Left cardiac atrium (tissue), 4 donors: ENCODE data around the gene RHEX. TPM values are rescaled to one million over a fixed set of nuclear protein-coding genes. Genes with fewer than 3 reads are reported as not detected.
"Not testable (repeated sequence)": the region's sequence is repeated elsewhere in the genome, so short reads cannot be mapped to it uniquely, and the experiment has no call there.

Source experiments
- ATAC-seq, 2 donors: fragments of 200-7000 bp; cut with Tn5 transposase; one replicate each; pipeline ENCODE4 v1.9.1; 2020; ENCODE audit warnings: mild to moderate bottlenecking in 2 of 2, moderate library complexity in 2 of 2
- DNase-seq: peaks from one replicate; pipeline ENCODE4 v3.0.0-alpha.2; 2020
- intact Hi-C, 2 donors: fragments of 100-400 bp; cut with DNase I; formaldehyde crosslinking; loops; one replicate each; pipeline versions ENCODE4 v1.14.1 to v1.15.1; 2022 to 2023
- total RNA-seq, 2 donors: library from RNA; stranded (reverse); fragmentation: NEBNext Ultra II Directional; extraction: Animal tissue kit (Norgen Biotek cat#: 25700); gene quantifications; one replicate each; pipeline ENCODE4 v1.2.1, GENCODE V29; 2021
- donor health status: DM: no; HTN: yes; CAD: no.
- donor health status: DM: no; HTN: yes; CAD: no; lungs with severe emphysema.
- donor health status: DM: yes; HTN: yes; CAD: no.
- donor health status: Dilated cardiomyopathy.

RHEX gene
- total RNA-seq, 2 donors from 2014 or later = 0.71 to 1.8 TPM

DNA sequence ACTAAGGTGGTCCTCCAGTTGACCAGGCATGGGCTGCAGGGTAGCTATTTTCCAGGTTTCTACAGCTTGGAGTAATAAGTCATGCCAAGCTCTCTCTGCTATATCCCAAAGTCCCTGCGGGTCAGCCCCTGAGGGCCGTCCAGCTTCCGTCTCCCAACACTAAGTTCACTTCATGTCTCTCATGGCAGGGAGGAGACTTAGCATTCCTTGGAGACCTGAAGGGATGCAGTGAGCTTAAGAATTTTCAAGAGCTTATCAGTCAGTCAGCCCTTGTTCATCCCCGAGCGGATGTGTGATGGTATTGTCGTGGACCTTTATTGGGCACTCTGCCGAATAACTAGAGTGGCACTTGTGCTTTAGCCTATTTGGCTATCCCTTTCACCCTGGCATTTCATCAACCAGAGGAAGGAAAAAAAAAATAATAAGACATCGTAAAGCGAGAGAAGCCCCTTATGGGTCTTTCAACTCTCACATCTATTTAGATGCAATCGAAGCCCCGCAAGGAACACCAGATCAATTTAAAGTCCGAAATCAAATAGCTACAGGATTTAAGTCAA, 2.2 kb downstream of the RHEX start:
- ATAC-seq, DNase-seq, intact Hi-C loops: not testable (repeated sequence)

DNA sequence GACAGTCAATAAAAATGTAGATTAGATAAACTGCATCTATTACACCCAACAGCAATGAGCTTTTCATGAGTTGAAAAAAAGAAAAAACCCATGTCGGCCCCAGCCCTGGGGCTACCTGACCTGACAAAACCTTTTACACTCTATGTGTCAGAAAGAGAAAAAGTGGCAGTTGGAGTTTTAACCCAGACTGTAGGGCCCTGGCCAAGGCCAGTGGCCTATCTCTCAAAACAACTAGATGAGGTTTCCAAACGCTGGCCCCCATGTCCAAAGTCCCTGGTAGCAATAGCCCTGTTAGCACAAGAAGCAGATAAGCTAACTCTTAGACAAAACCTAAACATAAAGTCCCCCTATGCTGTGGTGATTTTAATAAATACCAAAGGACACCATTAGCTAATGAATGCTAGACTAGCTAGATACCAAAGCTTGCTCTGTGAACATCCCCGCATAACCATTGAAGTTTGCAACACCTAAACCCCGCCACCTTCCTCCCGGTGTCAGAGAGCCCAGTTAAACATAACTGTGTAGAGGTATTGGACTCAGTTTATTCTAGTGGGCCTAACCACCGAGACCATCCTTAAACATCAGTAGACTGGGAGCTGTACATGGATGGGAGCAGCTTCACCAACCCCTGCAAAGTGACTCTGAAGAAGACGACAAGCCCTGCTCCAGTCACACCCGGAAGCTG, 2.8 kb downstream of the RHEX start:
- ATAC-seq, intact Hi-C loops, DNase-seq: not testable (repeated sequence)

DNA sequence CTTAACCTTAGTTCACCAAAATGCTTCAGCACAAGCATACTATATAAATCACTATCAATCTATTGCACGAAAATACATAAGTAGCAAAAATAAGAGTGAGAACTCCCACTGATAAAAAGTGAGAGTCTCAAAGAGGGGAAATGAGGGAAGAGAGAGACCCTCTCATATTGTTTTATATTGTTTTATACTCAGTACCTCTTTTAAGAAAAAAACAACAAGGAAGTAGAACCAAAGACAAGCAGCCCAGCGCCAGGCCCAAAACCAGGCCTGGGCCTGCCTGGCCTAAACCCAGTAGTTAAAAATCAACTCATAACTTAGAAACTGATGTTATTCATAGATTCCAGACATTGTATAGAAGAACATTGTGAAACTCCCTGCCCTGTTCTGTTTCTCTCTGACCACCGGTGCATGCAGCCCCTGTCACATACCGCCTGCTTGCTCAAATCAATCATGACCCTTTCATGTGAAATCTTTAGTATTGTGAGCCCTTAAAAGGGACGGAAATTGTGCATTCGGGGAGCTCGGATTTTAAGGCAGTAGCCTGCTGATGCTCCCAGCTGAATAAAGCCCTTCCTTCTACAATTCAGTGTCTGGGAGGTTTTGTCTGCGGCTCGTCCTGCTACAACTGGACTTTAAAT, 5.4 kb downstream of the RHEX start:
- DNase-seq, ATAC-seq, intact Hi-C loops: not testable (repeated sequence)

DNA sequence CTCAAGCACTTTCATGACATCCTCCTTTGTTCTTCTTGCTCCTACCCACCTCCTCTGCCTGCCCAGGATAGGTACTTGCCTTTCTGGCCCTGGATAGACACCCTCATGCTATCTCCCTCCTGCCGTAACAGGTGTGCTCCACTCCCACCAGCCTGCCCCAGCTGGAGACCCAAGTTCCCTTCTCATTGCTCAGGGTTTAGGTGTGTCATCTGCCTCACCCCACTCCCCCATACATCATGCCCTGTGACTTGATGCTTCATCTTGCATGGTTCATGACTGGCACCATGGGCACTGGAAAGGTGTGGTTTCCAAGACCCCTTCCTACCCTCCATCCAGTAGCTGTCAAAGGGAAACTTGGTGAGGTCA, 5.9 kb downstream of the RHEX start:
- intact Hi-C loops = no loop called here
- DNase-seq = no peak
- no peak for ATAC-seq

DNA sequence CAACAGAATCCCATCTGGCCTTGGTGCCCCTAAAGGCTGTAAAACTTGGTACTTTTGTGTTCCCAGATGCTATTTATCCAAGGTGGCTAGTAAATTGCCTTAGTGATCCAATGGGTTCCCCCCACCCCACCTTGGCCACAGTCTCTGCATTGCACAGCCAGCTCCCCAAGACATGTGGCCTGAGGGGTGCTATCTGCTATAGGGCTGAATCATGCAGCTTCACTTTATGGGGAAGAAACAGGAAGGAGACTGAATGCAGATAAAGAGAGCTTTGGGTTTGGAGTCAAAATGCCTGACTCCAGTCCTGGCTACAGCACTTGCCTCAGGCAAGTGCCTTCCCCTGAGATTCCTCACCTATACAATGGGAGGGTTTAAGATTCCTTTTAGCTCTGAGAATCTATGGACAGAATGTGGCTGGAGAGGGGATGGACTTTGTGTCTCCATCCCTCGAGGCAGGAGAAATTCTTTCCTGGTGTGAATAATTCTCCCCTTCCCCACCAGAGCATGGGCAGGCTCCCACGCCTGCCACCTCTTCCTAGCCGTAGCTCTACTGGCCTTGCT, 6.5 kb downstream of the RHEX start:
- ATAC-seq (no peak), DNase-seq (no peak)
- intact Hi-C loops = no loop called here

DNA sequence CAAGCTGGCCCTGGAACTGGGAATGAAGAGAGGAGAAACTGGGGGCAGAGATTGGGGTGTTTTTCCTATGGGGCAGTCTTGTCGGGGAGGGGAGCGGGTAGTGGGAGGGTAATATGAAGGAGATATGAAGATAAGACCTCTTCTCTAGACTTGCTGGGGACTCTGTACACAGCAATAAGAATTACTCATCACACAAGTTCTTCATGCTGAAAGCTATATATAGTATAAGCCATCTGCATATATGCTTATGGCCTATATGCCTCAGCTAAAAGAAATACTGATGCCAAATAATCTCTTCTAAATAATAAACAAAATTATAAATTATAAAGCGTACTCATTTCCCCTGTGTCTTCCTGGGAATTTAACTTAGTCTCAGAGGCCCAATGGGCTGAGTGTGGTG, 7.9 kb downstream of the RHEX start:
- ATAC-seq = no peak
- intact Hi-C loops = no loop called here
- DNase-seq = no peak

DNA sequence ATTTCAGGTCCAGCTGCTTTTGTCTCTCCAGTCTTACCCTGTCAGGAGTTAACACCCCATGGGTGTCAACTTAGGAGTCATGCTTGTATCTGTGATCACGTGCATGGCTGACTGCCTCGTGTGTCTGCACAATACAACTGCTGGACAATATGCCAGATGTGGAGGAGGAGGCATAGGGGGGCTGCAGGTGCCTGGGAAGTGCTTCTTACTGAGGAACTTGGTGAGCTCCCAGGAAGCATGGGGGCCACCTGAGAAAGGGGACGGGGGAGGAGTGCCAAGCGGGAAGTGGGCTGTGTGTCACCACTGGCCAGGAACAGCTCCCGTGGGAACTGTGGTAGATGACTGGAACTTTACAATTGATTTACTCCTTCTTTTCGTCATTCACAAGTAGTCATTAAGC, 9.5 kb downstream of the RHEX start:
- intact Hi-C loops = no loop called here
- DNase-seq (no peak), ATAC-seq (no peak)

DNA sequence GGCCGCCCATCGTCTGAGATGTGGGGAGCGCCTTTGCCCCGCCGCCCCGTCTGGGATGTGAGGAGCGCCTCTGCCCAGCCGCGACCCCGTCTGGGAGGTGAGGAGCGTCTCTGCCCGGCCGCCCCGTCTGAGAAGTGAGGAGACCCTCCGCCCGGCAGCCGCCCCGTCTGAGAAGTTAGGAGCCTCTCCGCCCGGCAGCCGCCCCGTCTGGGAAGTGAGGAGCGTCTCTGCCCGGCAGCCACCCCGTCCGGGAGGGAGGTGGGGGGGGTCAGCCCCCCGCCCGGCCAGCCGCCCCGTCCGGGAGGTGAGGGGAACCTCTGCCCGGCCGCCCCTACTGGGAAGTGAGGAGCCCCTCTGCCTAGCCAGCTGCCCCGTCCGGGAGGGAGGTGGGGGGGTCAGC, 11.0 kb downstream of the RHEX start:
- intact Hi-C loops, DNase-seq, ATAC-seq: not testable (repeated sequence)

DNA sequence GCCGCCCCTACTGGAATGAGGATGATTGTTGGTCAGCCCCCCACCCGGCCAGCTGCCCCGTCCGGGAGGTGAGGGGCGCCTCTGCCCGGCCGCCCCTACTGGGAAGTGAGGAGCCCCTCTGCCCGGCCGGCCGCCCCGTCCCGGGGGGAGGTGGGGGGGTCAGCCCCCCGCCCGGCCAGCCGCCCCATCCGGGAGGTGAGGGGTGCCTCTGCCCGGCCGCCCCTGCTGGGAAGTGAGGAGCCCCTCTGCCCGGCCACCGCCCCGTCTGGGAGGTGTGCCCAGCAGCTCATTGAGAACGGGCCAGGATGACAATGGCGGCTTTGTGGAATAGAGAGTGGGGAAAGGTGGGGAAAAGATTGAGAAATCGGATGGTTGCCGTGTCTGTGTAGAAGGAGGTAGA, 11.5 kb downstream of the RHEX start:
- ATAC-seq = not testable (repeated sequence)

DNA sequence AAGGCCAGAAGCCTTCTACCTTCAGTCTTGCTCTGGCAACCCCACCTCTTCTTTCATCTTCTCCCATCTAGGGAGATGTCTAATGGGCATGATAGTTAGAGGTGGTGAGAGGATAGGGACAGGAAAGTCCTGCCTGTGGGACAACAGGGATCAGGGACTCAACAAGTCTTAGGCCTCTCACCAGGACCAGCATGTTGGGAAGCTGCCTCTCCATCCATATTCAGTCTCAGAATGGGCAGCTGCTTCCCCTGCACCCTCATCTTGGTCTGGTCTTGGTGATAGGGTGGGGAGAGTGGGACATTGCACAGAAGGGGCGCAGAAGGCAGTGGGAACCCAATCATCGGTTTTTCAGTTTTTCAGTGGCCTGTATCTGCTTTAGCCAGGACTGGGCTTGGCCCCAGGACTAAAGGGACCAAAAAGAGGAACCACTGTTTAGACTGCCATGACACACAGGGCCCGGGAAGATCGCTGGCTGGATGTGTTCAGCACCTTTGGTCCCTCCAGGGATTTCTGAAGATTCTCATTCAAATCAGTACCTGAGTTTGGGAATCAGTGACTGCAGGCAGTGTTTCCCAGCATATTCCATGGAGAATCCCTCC, 12.7 kb downstream of the RHEX start:
- no peak for ATAC-seq
- intact Hi-C loops = no loop called here
- no peak for DNase-seq

More for the DNA sequence above, 11.5 kb downstream of the RHEX start:
- DNase-seq, intact Hi-C loops: not testable (repeated sequence)

DNA sequence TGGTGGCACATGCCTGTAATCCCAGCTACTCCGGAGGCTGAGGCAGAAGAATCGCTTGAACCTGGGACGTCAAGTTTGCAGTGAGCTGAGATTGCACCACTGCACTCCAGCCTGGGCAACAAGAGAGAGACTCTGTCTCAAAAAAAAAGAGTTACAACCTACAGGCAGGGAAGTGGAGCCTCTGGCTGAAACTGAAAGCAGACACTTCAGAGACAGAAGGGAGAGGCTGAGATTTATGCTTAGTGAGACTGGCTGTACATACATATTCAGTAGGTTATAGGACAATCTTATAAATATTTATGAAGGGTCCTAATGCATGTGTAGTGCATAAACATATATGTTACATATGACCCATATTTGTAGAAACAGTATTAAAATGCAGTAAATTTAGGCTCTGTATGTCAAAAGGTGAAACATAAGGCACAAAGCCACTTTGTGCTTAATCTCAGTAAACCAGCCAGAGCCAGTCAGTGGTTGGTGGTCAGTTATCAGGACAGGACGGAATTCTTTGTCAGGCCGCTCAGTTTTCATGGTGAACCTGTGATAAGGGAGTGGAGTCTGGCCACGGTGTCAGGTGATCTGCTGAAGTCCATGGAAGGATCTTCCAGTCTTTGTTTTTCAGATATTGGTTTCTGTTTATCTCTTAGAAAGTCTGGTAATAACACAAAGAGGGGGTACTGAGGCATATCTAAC, 13.7 kb downstream of the RHEX start:
- peak in 1 of 2 donors; percentile 49 for ATAC-seq
- DNase-seq = no peak
- intact Hi-C loops = no loop called here

DNA sequence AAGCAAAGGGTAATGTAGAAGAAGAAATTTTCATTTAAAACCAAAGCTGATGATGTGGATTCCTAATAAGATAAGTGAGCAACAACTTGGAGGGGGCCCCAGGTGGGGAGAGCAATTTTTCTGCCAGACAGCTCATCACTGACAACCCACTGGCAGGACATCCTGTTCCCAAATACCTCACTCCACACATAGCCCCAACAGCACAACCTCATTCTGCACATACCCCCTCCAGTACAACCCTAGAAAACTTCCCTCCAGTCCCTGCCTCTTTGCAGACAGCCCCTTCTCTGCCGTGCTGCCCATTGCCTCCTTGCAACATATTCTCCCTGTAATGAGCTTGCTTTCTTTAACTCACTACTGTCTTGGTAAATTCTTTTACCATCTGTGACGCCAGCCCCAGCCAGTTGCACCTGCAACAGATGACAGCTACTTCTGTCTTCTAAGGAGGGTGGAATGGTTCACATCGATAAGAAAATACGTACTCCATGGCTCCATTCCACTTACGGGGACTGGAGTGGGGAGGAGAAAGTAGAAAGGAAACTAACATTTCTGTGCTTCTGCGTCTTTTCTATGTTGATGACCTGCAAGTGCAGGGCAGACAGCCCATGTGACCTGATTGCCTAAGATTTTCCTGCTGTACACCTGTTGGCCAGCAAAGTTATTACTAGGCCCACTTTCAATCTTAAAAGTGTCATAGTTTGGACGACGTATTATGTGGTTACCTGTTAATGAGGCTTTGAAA, 14.7 kb downstream of the RHEX start:
- intact Hi-C loops = no loop called here
- peak; percentile 84 to 89 for ATAC-seq
- DNase-seq = no peak

DNA sequence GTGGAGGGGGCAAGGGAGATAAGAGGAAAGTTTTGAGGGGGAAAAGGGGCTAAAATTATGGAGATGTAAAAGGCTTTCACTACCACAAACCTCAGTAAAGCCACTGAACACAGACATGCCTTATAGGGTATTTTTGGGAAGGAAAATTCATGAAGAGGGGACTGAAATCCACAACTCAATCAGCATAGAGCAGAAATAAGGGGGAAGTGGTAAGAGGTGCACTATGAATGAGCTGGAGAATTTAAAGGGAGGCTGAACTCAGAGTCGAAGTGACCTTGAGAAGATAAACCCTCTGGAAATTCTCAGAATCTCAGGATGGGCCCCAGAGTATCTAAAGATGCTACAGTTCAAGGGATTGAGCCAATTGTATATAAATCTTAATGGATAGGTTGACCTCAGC, 15.3 kb downstream of the RHEX start:
- intact Hi-C loops = no loop called here

DNA sequence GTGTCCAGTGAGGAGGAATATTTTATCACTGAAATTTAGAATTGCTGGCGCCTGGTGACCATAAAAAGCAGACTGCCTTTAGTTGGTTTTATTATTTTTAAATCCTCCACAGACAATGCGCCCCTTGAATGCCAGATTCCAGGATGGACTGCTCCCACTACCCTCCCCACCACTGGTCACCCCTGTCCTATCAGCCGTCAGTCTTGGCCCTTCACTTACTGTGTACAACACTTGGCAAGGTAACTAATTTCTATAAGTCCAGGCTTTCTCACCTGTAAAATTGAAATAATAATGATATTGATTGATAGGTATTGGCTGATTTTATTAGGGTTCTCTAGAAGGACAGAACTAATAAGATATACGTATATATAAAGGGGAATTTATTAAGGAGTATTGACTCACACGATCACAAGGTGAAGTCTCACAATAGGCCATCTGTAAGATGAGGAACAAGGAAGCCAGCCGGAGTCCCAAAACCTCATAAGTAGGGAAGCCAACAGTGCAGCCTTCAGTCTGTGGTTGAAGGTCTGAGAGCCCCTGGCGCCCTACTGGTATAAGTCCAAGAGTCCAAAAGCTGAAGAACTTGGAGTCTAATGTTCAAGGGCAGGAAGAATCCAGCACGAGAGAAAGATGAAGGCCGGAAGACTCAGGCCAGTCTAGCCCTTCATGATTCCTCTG, 17.8 kb downstream of the RHEX start:
- intact Hi-C loops = no loop called here
- ATAC-seq = no peak

More for the DNA sequence above, 15.3 kb downstream of the RHEX start:
- DNase-seq (no peak), ATAC-seq (no peak)

DNA sequence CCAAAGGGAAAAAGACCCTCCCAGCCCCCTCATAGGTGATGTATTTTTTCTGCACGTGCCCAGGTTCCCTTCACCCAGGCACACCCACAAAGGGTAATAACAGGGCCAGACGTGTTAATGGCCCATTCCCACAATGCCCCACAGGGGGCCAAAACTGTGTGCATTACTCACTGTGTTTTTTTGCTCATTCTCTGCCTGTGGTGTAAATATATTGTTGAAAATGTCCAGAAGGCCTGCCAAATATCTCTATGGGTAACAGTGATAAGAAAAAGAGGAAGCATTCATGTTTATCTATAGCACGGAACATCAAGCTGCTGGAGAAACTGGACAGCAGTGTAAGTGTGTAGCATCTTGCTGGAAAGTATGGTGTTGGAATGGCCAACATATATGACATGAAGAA, 21.9 kb downstream of the RHEX start:
- no peak for DNase-seq
- intact Hi-C loops = no loop called here
- no peak for ATAC-seq

More for the DNA sequence above, 17.8 kb downstream of the RHEX start:
- no peak for DNase-seq

DNA sequence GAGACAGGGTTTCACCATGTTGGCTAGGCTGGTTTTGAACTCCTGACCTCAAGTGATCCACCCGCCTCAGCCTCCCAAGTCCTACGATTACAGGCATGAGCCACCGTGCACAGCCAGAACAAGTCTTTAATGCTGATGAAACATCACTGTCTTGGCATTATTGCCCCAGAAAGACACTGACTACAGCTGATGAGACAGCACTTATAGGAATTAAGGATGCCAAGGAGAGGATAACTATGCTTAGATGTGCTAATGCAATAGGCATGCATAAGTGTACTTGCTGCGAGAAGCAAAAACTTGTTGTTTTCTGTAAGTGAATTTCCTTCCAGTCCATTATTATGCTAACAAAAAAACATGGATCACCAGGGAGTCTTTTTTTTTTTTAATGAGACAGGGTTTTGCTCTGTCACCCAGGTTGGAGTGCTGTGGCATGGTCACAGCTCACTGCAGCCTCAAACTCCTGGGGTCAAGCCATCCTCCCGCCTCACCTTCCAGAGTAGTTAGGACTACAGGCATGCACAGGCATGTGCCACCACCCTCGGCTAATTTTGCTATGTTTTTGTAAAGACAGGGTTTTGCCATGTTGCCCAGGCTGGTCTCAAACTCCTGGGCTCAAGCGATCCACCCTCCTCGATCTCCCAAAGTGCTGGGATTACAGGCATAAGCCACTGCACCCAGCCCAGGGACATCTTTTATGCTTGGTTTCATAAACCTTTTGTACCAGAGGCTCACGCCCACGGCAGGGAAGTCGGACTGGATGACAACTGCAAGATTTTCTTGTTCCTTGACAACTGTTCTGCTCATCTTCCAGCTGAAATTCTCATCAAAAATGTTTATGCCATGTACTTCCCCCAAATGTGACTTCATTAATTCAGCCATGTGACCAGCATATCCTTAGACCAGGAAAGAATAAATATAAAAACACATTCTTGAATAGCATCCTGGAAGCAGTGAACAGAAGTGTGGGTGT, 23.1 kb downstream of the RHEX start:
- DNase-seq (no peak), ATAC-seq (peak in 1 of 2 donors; percentile 24)
- intact Hi-C loops = no loop called here

DNA sequence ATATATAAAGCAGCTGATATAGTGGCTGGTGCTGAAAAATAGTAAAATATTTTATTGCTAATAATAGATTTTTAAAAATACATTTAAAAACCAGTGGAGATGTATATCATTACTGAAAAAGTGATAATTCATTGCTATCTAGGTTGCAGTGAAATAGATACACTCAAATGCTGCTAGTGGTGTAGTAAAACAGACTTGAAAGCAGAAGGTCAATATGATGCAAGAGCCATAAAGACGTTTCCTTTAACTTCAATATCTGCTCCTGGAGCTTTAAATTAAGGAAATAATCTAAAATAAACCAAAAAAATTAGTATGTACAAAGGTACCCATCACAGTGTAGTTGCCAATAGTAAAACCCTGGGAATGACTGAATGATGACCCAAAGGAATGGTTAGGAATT, 26.2 kb downstream of the RHEX start:
- intact Hi-C loops = no loop called here
- DNase-seq = no peak
- no peak for ATAC-seq
